HL-60 (cell line): Measurements from ENCODE around the gene RGS11.

Experiments
- GABPA ChIP-seq: IDR thresholded peaks from 2 replicates; pipeline ENCODE4 v1.6.1; 2012; ENCODE audit warnings: low read depth
- TF ChIP-seq, protein P1 (sequence below): IDR thresholded peaks from one replicate; pipeline ENCODE4 v1.5.1; 2011; ENCODE audit warnings: low read length, control low read depth, inconsistent platforms; ENCODE audit not compliant: insufficient read depth
- TF ChIP-seq, protein P2 (sequence below): IDR thresholded peaks from 2 replicates; pipeline ENCODE4 v1.6.1; 2012; ENCODE audit warnings: low read depth; ENCODE audit not compliant: insufficient replicate concordance

DNA sequence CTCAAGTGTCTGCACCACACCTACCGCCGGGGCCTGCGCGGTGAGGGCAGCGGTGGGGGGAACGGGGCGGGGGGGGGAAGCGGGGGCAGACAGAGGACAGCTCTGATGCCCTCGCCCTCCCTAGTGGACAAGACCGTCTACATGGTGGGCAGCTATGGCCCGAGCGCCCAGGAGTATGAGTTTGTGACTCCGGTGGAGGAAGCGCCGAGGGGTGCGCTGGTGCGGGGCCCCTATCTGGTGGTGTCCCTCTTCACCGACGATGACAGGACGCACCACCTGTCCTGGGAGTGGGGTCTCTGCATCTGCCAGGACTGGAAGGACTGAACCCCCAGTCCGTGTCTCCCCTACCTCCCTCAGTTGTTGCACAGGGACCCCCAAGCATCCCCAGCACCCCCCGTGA lies 6.7 kb upstream of the RGS11 start:
- TF ChIP-seq, protein P1, sequence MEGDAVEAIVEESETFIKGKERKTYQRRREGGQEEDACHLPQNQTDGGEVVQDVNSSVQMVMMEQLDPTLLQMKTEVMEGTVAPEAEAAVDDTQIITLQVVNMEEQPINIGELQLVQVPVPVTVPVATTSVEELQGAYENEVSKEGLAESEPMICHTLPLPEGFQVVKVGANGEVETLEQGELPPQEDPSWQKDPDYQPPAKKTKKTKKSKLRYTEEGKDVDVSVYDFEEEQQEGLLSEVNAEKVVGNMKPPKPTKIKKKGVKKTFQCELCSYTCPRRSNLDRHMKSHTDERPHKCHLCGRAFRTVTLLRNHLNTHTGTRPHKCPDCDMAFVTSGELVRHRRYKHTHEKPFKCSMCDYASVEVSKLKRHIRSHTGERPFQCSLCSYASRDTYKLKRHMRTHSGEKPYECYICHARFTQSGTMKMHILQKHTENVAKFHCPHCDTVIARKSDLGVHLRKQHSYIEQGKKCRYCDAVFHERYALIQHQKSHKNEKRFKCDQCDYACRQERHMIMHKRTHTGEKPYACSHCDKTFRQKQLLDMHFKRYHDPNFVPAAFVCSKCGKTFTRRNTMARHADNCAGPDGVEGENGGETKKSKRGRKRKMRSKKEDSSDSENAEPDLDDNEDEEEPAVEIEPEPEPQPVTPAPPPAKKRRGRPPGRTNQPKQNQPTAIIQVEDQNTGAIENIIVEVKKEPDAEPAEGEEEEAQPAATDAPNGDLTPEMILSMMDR, result no peak
- TF ChIP-seq, protein P2, sequence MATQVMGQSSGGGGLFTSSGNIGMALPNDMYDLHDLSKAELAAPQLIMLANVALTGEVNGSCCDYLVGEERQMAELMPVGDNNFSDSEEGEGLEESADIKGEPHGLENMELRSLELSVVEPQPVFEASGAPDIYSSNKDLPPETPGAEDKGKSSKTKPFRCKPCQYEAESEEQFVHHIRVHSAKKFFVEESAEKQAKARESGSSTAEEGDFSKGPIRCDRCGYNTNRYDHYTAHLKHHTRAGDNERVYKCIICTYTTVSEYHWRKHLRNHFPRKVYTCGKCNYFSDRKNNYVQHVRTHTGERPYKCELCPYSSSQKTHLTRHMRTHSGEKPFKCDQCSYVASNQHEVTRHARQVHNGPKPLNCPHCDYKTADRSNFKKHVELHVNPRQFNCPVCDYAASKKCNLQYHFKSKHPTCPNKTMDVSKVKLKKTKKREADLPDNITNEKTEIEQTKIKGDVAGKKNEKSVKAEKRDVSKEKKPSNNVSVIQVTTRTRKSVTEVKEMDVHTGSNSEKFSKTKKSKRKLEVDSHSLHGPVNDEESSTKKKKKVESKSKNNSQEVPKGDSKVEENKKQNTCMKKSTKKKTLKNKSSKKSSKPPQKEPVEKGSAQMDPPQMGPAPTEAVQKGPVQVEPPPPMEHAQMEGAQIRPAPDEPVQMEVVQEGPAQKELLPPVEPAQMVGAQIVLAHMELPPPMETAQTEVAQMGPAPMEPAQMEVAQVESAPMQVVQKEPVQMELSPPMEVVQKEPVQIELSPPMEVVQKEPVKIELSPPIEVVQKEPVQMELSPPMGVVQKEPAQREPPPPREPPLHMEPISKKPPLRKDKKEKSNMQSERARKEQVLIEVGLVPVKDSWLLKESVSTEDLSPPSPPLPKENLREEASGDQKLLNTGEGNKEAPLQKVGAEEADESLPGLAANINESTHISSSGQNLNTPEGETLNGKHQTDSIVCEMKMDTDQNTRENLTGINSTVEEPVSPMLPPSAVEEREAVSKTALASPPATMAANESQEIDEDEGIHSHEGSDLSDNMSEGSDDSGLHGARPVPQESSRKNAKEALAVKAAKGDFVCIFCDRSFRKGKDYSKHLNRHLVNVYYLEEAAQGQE, result no peak
- no peak for TF ChIP-seq GABPA
